ENCODE results near the gene SPINK5. TPM values are rescaled to one million over a fixed set of nuclear protein-coding genes. Genes with fewer than 3 reads are reported as not detected.

SPINK5 gene
- total and polyA plus RNA-seq, 3 donors from 2014 or later: 0.90 to 3.5 (median 1.1) TPM

DNA sequence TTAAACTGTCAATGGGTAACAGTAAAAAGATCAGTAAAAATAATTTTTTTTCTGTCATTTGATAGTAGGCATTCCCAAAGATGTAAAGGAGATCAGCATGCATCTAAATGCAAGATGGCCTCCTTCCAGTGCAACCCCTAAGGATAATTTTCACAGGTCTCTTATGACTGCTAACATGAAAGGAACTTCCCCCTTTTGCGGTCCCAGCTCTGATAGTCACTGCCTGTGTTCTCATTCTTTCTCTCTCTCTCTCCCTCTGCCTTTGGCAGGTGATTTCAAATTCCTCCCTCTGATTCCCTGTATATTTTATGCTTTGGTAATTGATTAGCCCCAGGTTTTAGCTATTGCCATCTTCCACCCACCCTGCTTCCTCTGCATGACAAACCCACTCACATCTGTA, 113.4 kb downstream of the SPINK5 start:
- intact Hi-C loops (cut with DNase I; ENCODE audit: low total_unique reads): no loop called here
- Histone ChIP-seq H3K27me3 (no peaks in the 10 kb centered on the region), H3K4me1 (no peaks in the 10 kb centered on the region), H3K4me3 (no peak overlapping the region), H3K9me3 (no peaks in the 10 kb centered on the region), H3K36me3 (ENCODE audit: low read depth, missing control alignments) (no peaks in the 10 kb centered on the region), H3K27ac (no peak overlapping the region)
- no peak for DNase-seq
- WGBS, 2 donors: 88 to 96% methylated on average over 1 of the region's 1 CpG
- TF ChIP-seq, protein P1, sequence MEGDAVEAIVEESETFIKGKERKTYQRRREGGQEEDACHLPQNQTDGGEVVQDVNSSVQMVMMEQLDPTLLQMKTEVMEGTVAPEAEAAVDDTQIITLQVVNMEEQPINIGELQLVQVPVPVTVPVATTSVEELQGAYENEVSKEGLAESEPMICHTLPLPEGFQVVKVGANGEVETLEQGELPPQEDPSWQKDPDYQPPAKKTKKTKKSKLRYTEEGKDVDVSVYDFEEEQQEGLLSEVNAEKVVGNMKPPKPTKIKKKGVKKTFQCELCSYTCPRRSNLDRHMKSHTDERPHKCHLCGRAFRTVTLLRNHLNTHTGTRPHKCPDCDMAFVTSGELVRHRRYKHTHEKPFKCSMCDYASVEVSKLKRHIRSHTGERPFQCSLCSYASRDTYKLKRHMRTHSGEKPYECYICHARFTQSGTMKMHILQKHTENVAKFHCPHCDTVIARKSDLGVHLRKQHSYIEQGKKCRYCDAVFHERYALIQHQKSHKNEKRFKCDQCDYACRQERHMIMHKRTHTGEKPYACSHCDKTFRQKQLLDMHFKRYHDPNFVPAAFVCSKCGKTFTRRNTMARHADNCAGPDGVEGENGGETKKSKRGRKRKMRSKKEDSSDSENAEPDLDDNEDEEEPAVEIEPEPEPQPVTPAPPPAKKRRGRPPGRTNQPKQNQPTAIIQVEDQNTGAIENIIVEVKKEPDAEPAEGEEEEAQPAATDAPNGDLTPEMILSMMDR (IDR thresholded peaks at IDR 0.05): no peak
- TF ChIP-seq POLR2A (IDR thresholded peaks at IDR 0.05): no peak

DNA sequence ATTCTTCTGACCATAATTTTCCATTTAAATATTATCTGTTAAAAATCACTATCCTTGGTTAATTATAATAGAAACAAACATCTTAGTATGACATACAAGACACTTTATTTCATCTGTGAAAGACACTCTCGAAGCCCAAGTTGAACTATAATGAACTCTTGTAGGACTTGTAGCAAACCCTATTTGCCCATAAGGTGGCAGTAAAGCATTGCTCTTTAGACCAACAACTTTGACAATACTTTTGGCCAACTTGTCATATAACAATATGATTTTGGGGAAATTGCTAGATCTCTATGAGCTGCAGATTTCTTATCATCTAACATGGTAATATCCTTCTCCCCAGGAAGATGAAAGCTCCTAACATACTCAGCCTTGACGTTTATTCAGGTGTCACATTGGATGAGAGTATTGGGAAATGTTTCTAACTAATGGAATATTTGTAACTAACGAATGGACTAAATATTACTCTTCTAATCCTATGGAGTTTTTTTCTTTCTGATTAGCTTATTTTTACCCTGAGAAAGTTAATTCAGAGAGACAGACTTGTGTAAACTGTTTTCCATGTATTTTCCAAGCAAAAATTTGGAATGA, 115.5 kb downstream of the SPINK5 start:
- 42 to 48% methylated on average over 3 of the region's 3 CpGs for WGBS, 2 donors
- TF ChIP-seq, protein P1 (IDR thresholded peaks at IDR 0.05): peak; percentile 55 to 65 (median 57)
- TF ChIP-seq POLR2A (IDR thresholded peaks at IDR 0.05): no peak
- Histone ChIP-seq H3K36me3 (ENCODE audit: low read depth, missing control alignments) (no peaks in the 10 kb centered on the region), H3K4me3 (no peak overlapping the region), H3K27me3 (no peaks in the 10 kb centered on the region), H3K9me3 (no peaks in the 10 kb centered on the region), H3K4me1 (no peaks in the 10 kb centered on the region), H3K27ac (no peak overlapping the region)
- no peak for DNase-seq
- intact Hi-C loops (cut with DNase I; ENCODE audit: low total_unique reads): no loop called here

DNA sequence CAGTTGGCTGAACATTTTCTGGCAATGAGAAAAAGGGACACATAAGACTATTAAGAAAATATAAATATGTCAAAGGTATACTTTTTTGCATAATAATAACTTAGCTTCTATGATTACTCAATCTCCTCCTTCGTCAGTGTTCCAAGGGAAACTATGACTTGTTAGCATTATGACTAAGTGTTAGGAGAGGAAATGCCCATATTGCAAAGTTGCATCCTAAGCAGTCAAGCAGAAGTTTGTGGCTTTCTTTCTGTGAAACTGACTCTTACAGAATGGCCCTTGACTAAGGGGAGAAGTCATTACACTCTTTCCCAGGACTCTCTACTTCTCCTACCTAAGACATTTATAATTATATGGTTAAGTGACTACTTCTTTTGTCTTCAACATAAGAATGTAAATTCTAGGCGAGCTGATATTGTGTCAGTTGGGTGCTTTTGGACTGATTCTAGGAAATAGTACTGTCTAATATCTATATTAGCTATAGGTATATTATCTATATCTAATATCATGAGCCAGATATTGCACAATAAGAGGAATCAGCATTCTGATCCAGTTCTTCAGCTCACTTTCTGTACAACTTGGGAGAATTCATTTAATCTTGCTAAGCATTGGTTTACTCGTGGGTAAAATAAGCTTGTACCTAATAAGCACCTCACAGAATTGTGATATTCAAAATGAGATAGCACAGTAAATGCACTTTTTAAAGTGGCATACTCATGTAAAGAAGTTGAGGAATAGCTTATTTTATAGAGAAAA, 122.6 kb downstream of the SPINK5 start:
- Histone ChIP-seq H3K36me3 (ENCODE audit: low read depth, missing control alignments) (no peaks in the 10 kb centered on the region), H3K4me1 (no peaks in the 10 kb centered on the region), H3K27ac (no peak overlapping the region), H3K27me3 (no peaks in the 10 kb centered on the region), H3K4me3 (no peak overlapping the region), H3K9me3 (no peaks in the 10 kb centered on the region)
- WGBS, 2 donors: 85 to 88% methylated on average over 3 of the region's 3 CpGs
- TF ChIP-seq, protein P1 (IDR thresholded peaks at IDR 0.05): no peak
- TF ChIP-seq POLR2A (IDR thresholded peaks at IDR 0.05): no peak
- no peak for DNase-seq
- intact Hi-C loops (cut with DNase I; ENCODE audit: low total_unique reads): no loop called here

Other genes starting within 250 kb of the SPINK5 start
- gene SPINK1, start 232.3 kb upstream of the SPINK5 start, total RNA-seq: not detected
- not detected for gene SPINK1, start 232.3 kb upstream of the SPINK5 start, polyA plus RNA-seq (ENCODE audit: insufficient read depth, low read depth, low replicate concordance)
- not detected for gene SCGB3A2, start 185.3 kb upstream of the SPINK5 start, total RNA-seq
- not detected for gene SCGB3A2, start 185.3 kb upstream of the SPINK5 start, polyA plus RNA-seq (ENCODE audit: insufficient read depth, low read depth, low replicate concordance)
- gene C5orf46, start 157.4 kb upstream of the SPINK5 start, total RNA-seq: 1 to 10 TPM; 5.1 to 6.1 TPM
- gene C5orf46, start 157.4 kb upstream of the SPINK5 start, polyA plus RNA-seq (ENCODE audit: insufficient read depth, low read depth, low replicate concordance): 25.8 TPM
- not detected for gene SPINK14, start 104.6 kb downstream of the SPINK5 start, total RNA-seq
- not detected for gene SPINK14, start 104.6 kb downstream of the SPINK5 start, polyA plus RNA-seq (ENCODE audit: insufficient read depth, low read depth, low replicate concordance)
- not detected for gene SPINK6, start 139.1 kb downstream of the SPINK5 start, total RNA-seq
- not detected for gene SPINK6, start 139.1 kb downstream of the SPINK5 start, polyA plus RNA-seq (ENCODE audit: insufficient read depth, low read depth, low replicate concordance)
- gene MARCOL, start 174.5 kb downstream of the SPINK5 start, total RNA-seq: not detected
- not detected for gene MARCOL, start 174.5 kb downstream of the SPINK5 start, polyA plus RNA-seq (ENCODE audit: insufficient read depth, low read depth, low replicate concordance)
- gene SPINK13, start 204.8 kb downstream of the SPINK5 start, total RNA-seq: under 1 TPM in 1 of 2 donors, not detected in 1; 0.50 TPM
- gene SPINK13, start 204.8 kb downstream of the SPINK5 start, polyA plus RNA-seq (ENCODE audit: insufficient read depth, low read depth, low replicate concordance): 3.0 TPM
- gene SPINK7, start 248.4 kb downstream of the SPINK5 start, total RNA-seq: not detected
- gene SPINK7, start 248.4 kb downstream of the SPINK5 start, polyA plus RNA-seq (ENCODE audit: insufficient read depth, low read depth, low replicate concordance): not detected

Measured in testis (tissue), 3 donors.